G401 (cell line): ENCODE results near the gene PMEL. TPM values are rescaled to one million over a fixed set of nuclear protein-coding genes. Genes with fewer than 3 reads are reported as not detected.
"Not testable (repeated sequence)": the region's sequence is repeated elsewhere in the genome, so short reads cannot be mapped to it uniquely, and the experiment has no call there.

Experiments used
- DNase-seq: peaks from one replicate; pipeline ENCODE4 v3.0.0-alpha.2; 2015; ENCODE audit warnings: low spot score
- in situ Hi-C: cut with HindIII; loops from 2 replicates; pipeline ENCODE4 v1.10.0; 2016; ENCODE audit warnings: low sequenced_read_pairs, mixed read lengths
- total RNA-seq: library from RNA; depleted of rRNA; stranded (reverse); fragments of >200 nt; shearing (Covaris generic); gene quantifications from 2 replicates; pipeline ENCODE4 v1.2.3, GENCODE V29; 2014; rRNA removed

PMEL gene
- 22.2 and 27.9 TPM in 2 replicates for total RNA-seq

- no peak for DNase-seq
- in situ Hi-C loops = no loop called here
Measured at GRCh38 chr12:55965941-55966407, at the start of gene PMEL. Gene PMEL, minus strand, starts transcription at chr12:55966042. Its CDS starts 31 bp downstream, at chr12:55966011.

DNA sequence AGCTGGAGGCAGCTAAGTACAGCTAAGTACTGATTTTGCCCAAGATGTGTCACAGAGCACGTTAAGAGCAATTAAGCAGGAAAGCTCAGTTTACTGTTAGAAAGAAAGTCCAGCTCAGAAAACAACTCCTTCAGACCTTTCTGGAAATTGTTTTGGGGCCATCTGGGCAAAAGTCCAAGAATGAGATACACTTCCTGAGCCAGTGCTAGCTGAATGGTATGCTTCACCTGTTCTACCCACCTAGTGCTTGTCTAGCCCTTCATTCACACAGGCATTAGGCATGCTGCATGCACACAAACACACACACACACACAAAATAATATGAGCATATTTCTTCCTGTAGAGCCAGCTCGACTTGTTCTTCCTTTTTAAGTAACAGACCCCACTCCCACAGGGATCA is 48.4 kb upstream of the PMEL start:
- in situ Hi-C loops = no loop called here
- no peak for DNase-seq

GRCh38 chr12:56013482-56013881 is 47.6 kb upstream of the PMEL start:
- no peak for DNase-seq
- in situ Hi-C loops = no loop called here

- in situ Hi-C loops = no loop called here
- DNase-seq = no peak
Measured at GRCh38 chr12:56011509-56012090, 45.8 kb upstream of the PMEL start.

GRCh38 chr12:56010111-56010570 is 44.3 kb upstream of the PMEL start:
- in situ Hi-C loops = no loop called here
- no peak for DNase-seq

DNA sequence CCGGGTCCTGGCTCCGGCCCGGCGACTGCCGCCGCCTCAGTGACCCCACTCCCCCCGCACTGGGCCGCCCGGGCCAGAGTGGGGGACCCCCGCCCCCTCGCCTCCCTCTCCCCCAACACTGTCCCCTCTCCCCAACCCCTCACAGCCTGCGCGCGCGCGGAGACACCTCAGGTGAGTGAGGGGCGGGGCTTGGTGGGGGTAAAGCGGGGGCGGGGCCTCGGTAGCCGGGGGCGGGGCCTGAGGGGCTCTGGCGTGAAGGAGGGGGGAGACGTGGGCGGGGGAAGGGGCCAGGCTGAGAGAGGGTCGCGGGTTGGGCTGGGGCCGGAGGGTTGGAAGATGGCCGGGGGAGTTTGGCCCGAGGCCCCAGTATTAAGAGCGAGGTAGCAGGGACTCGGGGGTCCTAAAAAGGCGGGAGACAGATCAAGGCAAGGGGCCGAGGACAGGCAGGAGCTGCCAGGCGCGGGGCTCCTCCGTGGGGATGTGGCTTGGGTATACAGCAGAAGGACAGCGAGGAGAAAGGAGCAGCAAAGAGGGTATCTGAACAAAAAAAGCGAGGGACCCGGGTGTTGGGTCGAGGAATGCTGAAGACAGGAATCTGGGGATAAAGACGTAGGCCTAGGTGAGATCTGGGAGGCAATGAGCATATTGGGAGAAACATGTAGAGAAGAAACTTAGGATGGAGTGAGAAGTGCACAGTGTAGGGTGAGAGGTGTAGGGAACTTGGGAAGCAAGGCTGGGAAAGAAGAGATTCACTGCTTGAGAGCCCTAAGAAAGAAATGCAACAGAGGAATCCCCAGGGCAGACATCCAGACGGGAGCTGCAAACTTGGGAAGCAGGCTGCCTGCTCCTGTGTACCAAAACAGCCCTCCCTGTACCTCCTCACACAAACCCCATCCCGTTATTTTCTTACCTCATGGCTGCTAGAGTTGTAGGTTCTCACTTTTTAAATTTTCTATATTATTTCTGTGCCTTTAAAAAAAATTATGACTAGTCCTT is 42.0 kb upstream of the PMEL start:
- in situ Hi-C loops = no loop called here
- DNase-seq = peak; percentile 67

- in situ Hi-C loops = no loop called here
- no peak for DNase-seq
Measured at GRCh38 chr12:56004211-56004610, 38.4 kb upstream of the PMEL start.

DNA sequence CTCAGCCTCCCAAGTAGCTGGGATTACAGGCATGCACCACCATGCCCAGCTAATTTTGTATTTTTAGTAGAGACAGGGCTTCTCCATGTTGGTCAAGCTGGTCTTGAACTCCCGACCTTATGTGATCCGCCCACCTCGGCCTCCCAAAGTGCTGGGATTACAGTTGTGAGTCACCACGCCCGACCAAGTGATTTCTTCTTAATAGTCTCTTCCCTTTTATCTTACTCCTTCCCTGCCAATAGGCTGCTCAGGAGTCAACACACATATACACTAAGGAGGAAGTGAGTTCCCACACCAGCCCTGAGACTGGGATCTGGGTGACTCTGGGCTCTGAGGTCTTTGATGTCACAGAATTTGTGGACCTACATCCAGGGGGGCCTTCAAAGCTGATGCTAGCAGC is 37.5 kb upstream of the PMEL start:
- in situ Hi-C loops, DNase-seq: not testable (repeated sequence)

DNA sequence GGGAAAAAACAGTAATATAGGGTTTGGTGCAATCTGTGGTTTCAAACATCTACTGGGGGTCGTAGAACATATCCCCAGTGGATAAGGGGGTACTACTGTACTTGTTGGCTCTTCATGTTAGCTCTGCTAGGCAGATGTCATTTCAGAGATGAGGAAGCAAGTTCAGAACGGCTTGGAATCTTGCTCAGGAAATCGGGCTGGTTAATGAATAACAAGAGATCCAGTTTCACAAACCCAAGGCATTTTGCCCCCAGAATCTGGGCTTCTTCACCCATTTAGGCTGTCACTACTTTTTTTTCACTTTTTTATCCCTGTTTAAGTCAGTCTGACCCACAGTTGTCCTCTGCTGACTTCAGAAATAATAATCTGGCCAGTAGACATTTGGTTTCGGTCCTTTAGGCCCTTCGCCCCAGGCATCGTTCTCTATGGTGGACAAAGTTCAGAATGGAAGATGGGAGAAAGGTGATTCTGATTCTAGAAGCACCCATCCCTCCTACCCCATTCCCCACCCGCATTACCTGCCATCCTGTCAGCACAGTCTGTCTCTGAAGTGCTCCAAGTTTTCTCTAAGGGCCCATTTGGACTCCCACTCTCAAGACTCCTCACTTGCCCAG is 35.8 kb upstream of the PMEL start:
- in situ Hi-C loops = no loop called here
- DNase-seq = no peak

DNA sequence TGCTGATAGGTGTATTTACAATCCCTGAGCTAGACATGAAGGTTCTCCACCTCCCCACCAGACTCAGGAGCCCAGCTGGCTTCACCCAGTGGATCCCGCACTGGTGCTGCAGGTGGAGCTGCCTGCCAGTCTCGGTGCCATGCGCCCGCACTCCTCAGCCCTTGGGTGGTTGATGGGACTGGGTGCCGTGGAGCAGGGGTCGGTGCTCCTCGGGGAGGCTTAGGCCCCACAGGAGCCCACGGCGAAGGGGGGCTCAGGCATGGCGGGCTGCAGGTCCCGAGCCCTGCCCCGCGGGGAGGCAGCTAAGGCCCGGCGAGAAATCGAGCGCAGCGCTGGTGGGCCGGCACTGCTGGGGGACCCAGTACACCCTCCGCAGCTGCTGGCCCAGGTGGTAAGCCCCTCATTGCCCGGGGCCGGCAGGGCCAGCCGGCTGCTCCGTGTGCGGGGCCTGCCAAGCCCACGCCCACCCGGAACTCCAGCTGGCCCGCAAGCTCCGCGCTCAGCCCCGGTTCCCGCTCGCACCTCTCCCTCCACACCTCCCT is 34.2 kb upstream of the PMEL start:
- DNase-seq, in situ Hi-C loops: not testable (repeated sequence)

- in situ Hi-C loops, DNase-seq: not testable (repeated sequence)
Measured at GRCh38 chr12:55999522-55999921, 33.7 kb upstream of the PMEL start.

- DNase-seq = no peak
- in situ Hi-C loops = no loop called here
Measured at GRCh38 chr12:55997535-55997859, 31.7 kb upstream of the PMEL start.

- DNase-seq = peak; percentile 100
- in situ Hi-C loops = no loop called here
Measured at GRCh38 chr12:55996715-55997534, 31.1 kb upstream of the PMEL start, which contains the start of gene SUOX. Gene SUOX, plus strand, starts transcription at chr12:55997276. Its CDS starts 4,946 bp downstream, at chr12:56002222.

DNA sequence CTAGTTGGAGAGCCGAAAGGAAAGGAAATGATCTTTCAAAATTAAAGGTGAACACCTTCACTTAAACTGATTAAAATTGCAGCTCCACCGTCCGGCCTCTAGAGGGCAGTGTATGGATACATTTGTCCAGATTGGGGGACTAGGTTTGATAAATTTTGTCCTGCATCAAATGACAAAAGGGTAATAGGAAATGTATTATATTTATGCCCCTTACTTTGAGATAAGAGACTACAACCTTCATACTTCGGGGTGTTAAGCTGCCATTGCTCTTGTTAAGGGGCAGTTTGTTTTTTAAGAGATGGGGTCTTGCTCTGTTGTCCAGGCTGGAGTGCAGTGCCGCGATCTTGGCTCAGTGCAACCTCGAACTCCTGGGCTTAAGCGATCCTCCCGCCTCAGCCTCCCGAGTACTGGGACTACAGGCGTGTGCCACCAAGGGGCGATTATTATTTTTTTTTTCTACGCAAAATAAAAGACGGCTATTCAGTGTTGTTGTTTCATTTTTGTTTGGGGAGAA is 30.4 kb upstream of the PMEL start:
- in situ Hi-C loops = no loop called here
- DNase-seq = peak; percentile 84

GRCh38 chr12:55995366-55995765 is 29.5 kb upstream of the PMEL start:
- in situ Hi-C loops = no loop called here
- DNase-seq = no peak

GRCh38 chr12:55993230-55993853 is 27.5 kb upstream of the PMEL start:
- in situ Hi-C loops = no loop called here
- DNase-seq = no peak

- in situ Hi-C loops = no loop called here
- no peak for DNase-seq
Measured at GRCh38 chr12:55991110-55991509, 25.3 kb upstream of the PMEL start.

DNA sequence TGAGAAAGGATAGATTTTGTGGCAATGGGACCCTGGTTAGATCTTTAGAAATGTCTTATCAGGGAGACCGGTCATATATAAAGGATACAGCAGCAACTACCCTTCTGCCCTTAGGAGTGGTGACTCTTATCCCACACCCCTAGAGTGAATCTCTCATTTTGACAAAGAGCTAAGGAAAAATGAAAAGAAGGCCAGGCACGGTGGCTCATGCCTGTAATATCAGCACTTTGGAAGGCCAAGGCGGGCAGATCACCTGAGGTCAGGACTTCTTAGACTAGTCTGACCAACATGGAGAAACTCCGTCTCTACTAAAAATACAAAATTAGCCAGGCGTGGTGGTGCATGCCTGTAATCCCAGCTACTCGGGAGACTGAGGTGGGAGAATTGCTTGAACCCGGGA is 20.1 kb upstream of the PMEL start:
- in situ Hi-C loops, DNase-seq: not testable (repeated sequence)
